ENCODE data around the gene DEUP1. TPM values are rescaled to one million over a fixed set of nuclear protein-coding genes. Genes with fewer than 3 reads are reported as not detected.
"Not testable (repeated sequence)": the region's sequence is repeated elsewhere in the genome, so short reads cannot be mapped to it uniquely, and the experiment has no call there.

Gene DEUP1
- total RNA-seq, 4 donors from 2014 or later, result not detected

GRCh38 chr11:93432247-93432646, 101.7 kb downstream of the DEUP1 start:
- no peak overlapping the region for H3K4me3 ChIP-seq (ENCODE audit: low read depth, poor library complexity, severe bottlenecking)
- no peak for DNase-seq (ENCODE audit: low spot score in 2 of 2)
- intact Hi-C loops (cut with DNase I; ENCODE audit: low total_unique reads), result no loop called here
- no peak for TF ChIP-seq POLR2A (IDR thresholded peaks at IDR 0.05)
- no peak for TF ChIP-seq CTCF (IDR thresholded peaks at IDR 0.05)
- WGBS, 2 donors, result 85% methylated on average over 3 of the region's 3 CpGs

- intact Hi-C loops (cut with DNase I; ENCODE audit: low total_unique reads), result not testable (repeated sequence)
These were observed 112.7 kb downstream of the DEUP1 start for GRCh38 chr11:93443232-93443631.

GRCh38 chr11:93444617-93445073, 114.1 kb downstream of the DEUP1 start:
- intact Hi-C loops (cut with DNase I; ENCODE audit: low total_unique reads), result no loop called here
- DNase-seq (ENCODE audit: low spot score in 2 of 2), result no peak
- H3K4me3 ChIP-seq (ENCODE audit: low read depth, poor library complexity, severe bottlenecking), result no peak overlapping the region
- 65 to 66% methylated on average over 8 of the region's 8 CpGs for WGBS, 2 donors
- no peak for TF ChIP-seq POLR2A (IDR thresholded peaks at IDR 0.05)

More at GRCh38 chr11:93443232-93443631, 112.7 kb downstream of the DEUP1 start:
- 91 to 94% methylated on average over 2 of the region's 2 CpGs for WGBS, 2 donors
- DNase-seq (ENCODE audit: low spot score in 2 of 2); H3K4me3 ChIP-seq (ENCODE audit: low read depth, poor library complexity, severe bottlenecking): not testable (repeated sequence)

GRCh38 chr11:93458286-93458685, 127.7 kb downstream of the DEUP1 start:
- H3K4me3 ChIP-seq (ENCODE audit: low read depth, poor library complexity, severe bottlenecking), result no peak overlapping the region
- no peak for DNase-seq (ENCODE audit: low spot score in 2 of 2)
- intact Hi-C loops (cut with DNase I; ENCODE audit: low total_unique reads), result no loop called here
- WGBS, 2 donors, result 90% methylated on average over 9 of the region's 9 CpGs
- TF ChIP-seq POLR2A (IDR thresholded peaks at IDR 0.05) (no peak), CTCF (IDR thresholded peaks at IDR 0.05) (no peak)

- WGBS, 2 donors, result 94 to 97% methylated on average over 4 of the region's 4 CpGs
- DNase-seq (ENCODE audit: low spot score in 2 of 2); intact Hi-C loops (cut with DNase I; ENCODE audit: low total_unique reads); H3K4me3 ChIP-seq (ENCODE audit: low read depth, poor library complexity, severe bottlenecking): not testable (repeated sequence)
These were observed 133.1 kb downstream of the DEUP1 start for GRCh38 chr11:93463666-93464065.

GRCh38 chr11:93464927-93465540, 134.5 kb downstream of the DEUP1 start:
- H3K4me3 ChIP-seq (ENCODE audit: low read depth, poor library complexity, severe bottlenecking), result no peak overlapping the region

GRCh38 chr11:93467054-93467453, 136.5 kb downstream of the DEUP1 start:
- 81 to 92% methylated on average over 4 of the region's 4 CpGs for WGBS, 2 donors
- TF ChIP-seq CTCF (IDR thresholded peaks at IDR 0.05) (no peak), POLR2A (IDR thresholded peaks at IDR 0.05) (no peak)
- no peak overlapping the region for H3K4me3 ChIP-seq (ENCODE audit: low read depth, poor library complexity, severe bottlenecking)
- intact Hi-C loops (cut with DNase I; ENCODE audit: low total_unique reads), result no loop called here
- no peak for DNase-seq (ENCODE audit: low spot score in 2 of 2)

More at GRCh38 chr11:93464927-93465540, 134.5 kb downstream of the DEUP1 start:
- no peak for DNase-seq (ENCODE audit: low spot score in 2 of 2)
- TF ChIP-seq POLR2A (IDR thresholded peaks at IDR 0.05) (no peak), CTCF (IDR thresholded peaks at IDR 0.05) (no peak)
- 67 to 68% methylated on average over 3 of the region's 3 CpGs for whole genome bisulfite sequencing, 2 donors
- intact Hi-C loops (cut with DNase I; ENCODE audit: low total_unique reads), result no loop called here
